ENCODE measurements around the gene UBXN11. TPM values are rescaled to one million over a fixed set of nuclear protein-coding genes. Genes with fewer than 3 reads are reported as not detected.

UBXN11 gene
- total and polyA plus RNA-seq, 2 donors (not counting 1 experiment from before 2014, with no cell fraction given), result 68.0 to 81.4 TPM

DNA sequence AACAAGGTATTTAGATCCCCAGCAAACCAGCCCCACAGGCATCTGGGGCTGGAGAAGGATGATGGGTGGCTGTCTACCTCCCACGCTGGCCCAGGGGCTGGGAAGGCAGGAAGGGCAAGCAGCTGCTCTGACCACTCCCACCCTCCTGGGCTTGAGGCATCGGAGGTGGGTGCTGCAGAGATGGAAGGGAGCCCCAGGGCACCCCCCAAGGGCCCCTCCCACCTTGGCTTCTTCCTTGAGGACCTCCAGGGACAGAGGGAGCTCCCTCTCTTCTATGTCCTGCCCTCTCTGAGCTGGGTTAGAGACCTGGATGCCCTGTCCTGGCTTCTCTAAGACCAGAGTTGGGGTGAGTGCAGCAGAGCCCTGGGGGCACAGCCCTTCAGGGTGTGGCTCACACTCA is 14.5 kb upstream of the UBXN11 start:
- Histone ChIP-seq H2AFZ (ENCODE audit: insufficient read depth, low read depth, low read length, poor library complexity, severe bottlenecking) (no peak overlapping the region), H3K36me3 (replicated peaks in 1 of 2; ENCODE audit: control extremely low read depth in 1 of 2, control insufficient read depth in 1 of 2, extremely low read depth in 1 of 2, insufficient read depth in 2 of 2, low read length in 1 of 2) (peaks cover 0 to 59% of the 10 kb centered on the region in 2 experiments), H3K79me2 (ENCODE audit: control insufficient read depth, insufficient read depth, low read length) (peaks cover 61% of the 10 kb centered on the region), H4K20me1 (ENCODE audit: control insufficient read depth, insufficient read depth, low read length, poor library complexity, severe bottlenecking) (peaks cover 67% of the 10 kb centered on the region), H3K27ac (ENCODE audit: low read length in 2 of 2) (peak overlapping the region; percentile 2 to 86), H3K9ac (ENCODE audit: low read length) (peak overlapping the region; percentile 85), H3K4me3 (ENCODE audit: control extremely low read depth in 1 of 5, extremely low read depth in 1 of 5, insufficient read depth in 1 of 5, low read depth in 2 of 5, low read length in 4 of 5) (peak overlapping the region; percentile 8 to 95 (median 93)), H3K4me1 (ENCODE audit: control insufficient read depth in 2 of 2, insufficient read depth in 2 of 2, low read length in 2 of 2) (peaks cover 49% of the 10 kb centered on the region in 2 donors), H3K9me3 (ENCODE audit: control extremely low read depth in 1 of 3, control insufficient read depth in 2 of 3, insufficient read depth in 1 of 3, low read length in 2 of 3) (no peaks in the 10 kb centered on the region), H3K27me3 (replicated peaks in 1 of 4; ENCODE audit: control extremely low read depth in 1 of 4, control insufficient read depth in 3 of 4, insufficient read depth in 4 of 4, low read length in 3 of 4) (no peaks in the 10 kb centered on the region), H3K4me2 (replicated peaks; ENCODE audit: low read depth, low read length, poor library complexity, severe bottlenecking) (peak overlapping the region; percentile 73)
- POLR2A ChIA-PET, result interaction anchor here (0.6 to 15.2 kb wide), 5 partner anchors 9 to 545 kb away, joined by 4 to 1239 read pairs (median 6); partner anchors contain the start of genes HMGN2 and SH3BGRL3
- no peak for DNase-seq
- no peak for TF ChIP-seq CTCF (IDR thresholded peaks at IDR 0.05)
- TF ChIP-seq EZH2 (IDR thresholded peaks at IDR 0.05; ENCODE audit: borderline replicate concordance, insufficient read depth, low read depth, low read length, poor library complexity, severe bottlenecking), result no peak
- peak; percentile 3 for ATAC-seq (ENCODE audit: low read depth)
- no peaks in the 10 kb centered on the region for H3K27me3 Mint-ChIP-seq
- H3K4me3 Mint-ChIP-seq, result peak overlapping the region; percentile 89
- no peaks in the 10 kb centered on the region for H3K9me3 Mint-ChIP-seq (ENCODE audit: insufficient read depth)
- CTCF ChIA-PET, result interaction anchor here (1.0 to 30.0 kb wide), 18 partner anchors 10 to 218 kb away, joined by 3 to 1400 read pairs (median 7); partner anchors contain the start of genes CEP85, SH3BGRL3, UBXN11 and ZNF593
- peaks cover 63% of the 10 kb centered on the region for H3K4me1 Mint-ChIP-seq
- peak overlapping the region; percentile 99 for H3K27ac Mint-ChIP-seq
- 0% methylated on average over 1 of the region's 2 CpGs for WGBS (ENCODE audit: insufficient coverage)
- intact Hi-C loops (cut with micrococcal nuclease), result loop anchor here (1.0 kb wide), 8 partner anchors 15 to 216 kb away; partner anchors contain the start of genes CEP85 and ZNF593
